ENCODE results near the gene APP. TPM values are rescaled to one million over a fixed set of nuclear protein-coding genes. Genes with fewer than 3 reads are reported as not detected.

APP gene
- total RNA-seq: 100 to 1,000 TPM; 324 to 434 (median 398) TPM
- 100 to 1,000 TPM; 106 to 186 TPM for polyA plus RNA-seq
- long read RNA-seq, donor 1, transcript APP-201 (18 exons, 3,467 nt): minor isoform, 6 of 49 reads
- long read RNA-seq, donor 1, transcript APP-204 (17 exons, 3,543 nt): major isoform, 7 of 49 reads
- long read RNA-seq, donor 1, partial matches to known transcripts: 8 of 49 reads
- long read RNA-seq, donor 1, other reads (novel, unspliced or antisense): 28 of 49 reads
- long read RNA-seq, donor 2, transcript APP-204 (17 exons, 3,543 nt): minor isoform, 5 of 81 reads
- long read RNA-seq, donor 2, transcript APP-201 (18 exons, 3,467 nt): major isoform, 14 of 81 reads
- long read RNA-seq, donor 2, partial matches to known transcripts: 6 of 81 reads
- long read RNA-seq, donor 2, other reads (novel, unspliced or antisense): 55 of 81 reads
- long read RNA-seq, donor 3, transcript APP-204 (17 exons, 3,543 nt): minor isoform, 6 of 25 reads
- long read RNA-seq, donor 3, transcript APP-201 (18 exons, 3,467 nt): major isoform, 9 of 25 reads
- long read RNA-seq, donor 3, partial matches to known transcripts: 7 of 25 reads
- long read RNA-seq, donor 3, other reads (novel, unspliced or antisense): 3 of 25 reads

DNA sequence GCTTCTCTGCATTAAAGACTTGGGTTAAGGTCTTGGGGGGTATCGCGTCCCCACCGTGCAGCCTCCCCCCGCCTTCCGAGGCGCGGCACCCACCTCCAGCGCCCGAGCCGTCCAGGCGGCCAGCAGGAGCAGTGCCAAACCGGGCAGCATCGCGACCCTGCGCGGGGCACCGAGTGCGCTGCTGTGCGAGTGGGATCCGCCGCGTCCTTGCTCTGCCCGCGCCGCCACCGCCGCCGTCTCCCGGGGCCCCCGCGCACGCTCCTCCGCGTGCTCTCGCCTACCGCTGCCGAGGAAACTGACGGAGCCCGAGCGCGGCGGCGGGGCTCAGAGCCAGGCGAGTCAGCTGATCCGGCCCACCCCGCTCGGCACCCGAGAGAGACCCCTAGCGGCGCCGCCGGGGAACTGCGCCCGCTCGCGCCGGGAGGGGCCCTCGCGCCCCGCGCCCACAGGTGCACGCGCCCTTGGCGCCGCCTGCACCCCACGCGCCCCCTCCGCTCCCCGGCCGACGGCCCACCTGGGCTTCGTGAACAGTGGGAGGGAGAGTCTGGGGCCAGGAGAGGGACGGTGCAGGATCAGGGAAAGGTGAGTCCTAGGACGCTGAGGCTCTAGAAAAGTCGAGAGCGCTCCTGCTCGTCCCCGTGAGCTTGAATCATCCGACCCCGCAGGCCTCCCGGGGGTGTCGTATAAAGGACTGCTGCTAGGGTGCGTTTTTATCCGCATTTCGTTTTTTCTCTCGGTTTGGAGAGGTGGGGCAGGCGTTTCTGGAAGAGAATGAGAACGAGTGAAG is at the start of gene APP:
APP (minus strand) TSS at position 300 of the 787 bp plus-strand sequence; CDS start at position 150, 150 bp downstream.
- peak within 1 kb of the TSS; percentile 76 to 97 (median 93) for H3K27ac ChIP-seq
- 0 to 1% methylated on average over 85 to 87 of the region's 88 CpGs for WGBS, 2 donors
- DNase-seq (peak; percentile 89 to 90), ATAC-seq (peak; percentile 75 to 92 (median 90))
- intact Hi-C loops (cut with DNase I): loop anchor here in 9 of 10 donors (2.0 to 10.0 kb wide), 9 partner anchors 273 to 547 kb away; no protein-coding TSS in a partner anchor
- peaks cover 0 to 48% (median 32%) of the 10 kb centered on the region in 9 donors for H3K4me1 ChIP-seq
- no peaks in the 10 kb centered on the region for H3K36me3 ChIP-seq
- H3K4me3 ChIP-seq: peak within 1 kb of the TSS; percentile 70 to 97 (median 88)
- H3K27me3 ChIP-seq: no peaks in the 10 kb centered on the region
- TF ChIP-seq, protein P1, sequence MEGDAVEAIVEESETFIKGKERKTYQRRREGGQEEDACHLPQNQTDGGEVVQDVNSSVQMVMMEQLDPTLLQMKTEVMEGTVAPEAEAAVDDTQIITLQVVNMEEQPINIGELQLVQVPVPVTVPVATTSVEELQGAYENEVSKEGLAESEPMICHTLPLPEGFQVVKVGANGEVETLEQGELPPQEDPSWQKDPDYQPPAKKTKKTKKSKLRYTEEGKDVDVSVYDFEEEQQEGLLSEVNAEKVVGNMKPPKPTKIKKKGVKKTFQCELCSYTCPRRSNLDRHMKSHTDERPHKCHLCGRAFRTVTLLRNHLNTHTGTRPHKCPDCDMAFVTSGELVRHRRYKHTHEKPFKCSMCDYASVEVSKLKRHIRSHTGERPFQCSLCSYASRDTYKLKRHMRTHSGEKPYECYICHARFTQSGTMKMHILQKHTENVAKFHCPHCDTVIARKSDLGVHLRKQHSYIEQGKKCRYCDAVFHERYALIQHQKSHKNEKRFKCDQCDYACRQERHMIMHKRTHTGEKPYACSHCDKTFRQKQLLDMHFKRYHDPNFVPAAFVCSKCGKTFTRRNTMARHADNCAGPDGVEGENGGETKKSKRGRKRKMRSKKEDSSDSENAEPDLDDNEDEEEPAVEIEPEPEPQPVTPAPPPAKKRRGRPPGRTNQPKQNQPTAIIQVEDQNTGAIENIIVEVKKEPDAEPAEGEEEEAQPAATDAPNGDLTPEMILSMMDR (IDR thresholded peaks at IDR 0.05): peak; percentile 83 to 100 (median 99)
- no peaks in the 10 kb centered on the region for H3K9me3 ChIP-seq

DNA sequence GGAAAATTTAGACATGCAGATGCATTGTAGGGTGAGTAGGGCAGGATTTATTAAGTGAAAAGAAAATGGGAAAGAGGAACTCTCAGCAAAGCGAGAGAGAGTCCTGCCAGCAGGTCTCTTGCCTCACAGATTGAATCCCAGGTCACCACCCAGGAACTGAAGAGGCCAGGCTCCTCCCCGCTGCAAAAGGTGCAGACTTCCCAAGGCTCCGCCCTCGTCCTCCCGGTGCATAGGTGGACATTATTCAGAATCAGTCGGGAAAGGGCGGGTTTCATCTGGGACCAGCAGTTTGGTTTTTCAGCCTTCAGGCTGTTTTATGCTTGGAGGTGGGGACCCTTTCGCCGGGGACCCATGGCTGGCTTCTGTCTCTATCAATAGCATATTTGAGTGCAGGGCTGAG is 41.6 kb upstream of the APP start:
- 86% methylated on average over 9 of the region's 9 CpGs for WGBS, 2 donors
- H3K27ac ChIP-seq: no peak overlapping the region

DNA sequence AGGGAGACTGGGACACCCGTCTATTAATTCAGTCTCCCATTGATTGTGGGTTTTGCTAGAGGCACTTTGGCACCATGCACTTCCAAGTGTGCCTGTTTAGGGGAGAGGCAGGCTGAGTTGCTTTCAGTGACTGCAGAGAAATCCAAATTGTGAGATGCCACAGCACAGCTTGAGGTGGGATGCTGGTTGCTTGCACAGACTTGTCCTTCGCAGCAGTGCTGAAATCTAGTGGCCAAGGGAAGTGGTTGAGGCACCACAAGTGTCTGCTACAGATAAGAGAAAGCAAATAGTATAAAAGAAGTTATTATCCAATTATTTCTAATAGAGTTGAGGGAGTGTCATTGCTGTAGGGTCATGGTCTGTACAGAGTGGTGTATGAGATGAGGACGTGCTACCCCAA is 40.0 kb upstream of the APP start:
- WGBS, 2 donors: 90 to 94% methylated on average over 3 of the region's 3 CpGs
- TF ChIP-seq, protein P1 (IDR thresholded peaks at IDR 0.05): no peak
- ATAC-seq: no peak
- no peaks in the 10 kb centered on the region for H3K9me3 ChIP-seq
- no peaks in the 10 kb centered on the region for H3K4me1 ChIP-seq
- intact Hi-C loops (cut with DNase I): loop anchor here in 1 of 10 donors (10.0 kb wide), 1 partner anchor 796 kb away; no protein-coding TSS in a partner anchor
- DNase-seq: no peak
- no peak overlapping the region for H3K4me3 ChIP-seq
- H3K27me3 ChIP-seq: no peaks in the 10 kb centered on the region
- H3K36me3 ChIP-seq: no peaks in the 10 kb centered on the region
- H3K27ac ChIP-seq: no peak overlapping the region

More for the DNA sequence above, 41.6 kb upstream of the APP start:
- no peaks in the 10 kb centered on the region for H3K9me3 ChIP-seq
- ATAC-seq: no peak
- no peaks in the 10 kb centered on the region for H3K36me3 ChIP-seq
- no peaks in the 10 kb centered on the region for H3K4me1 ChIP-seq
- intact Hi-C loops (cut with DNase I): loop anchor here in 1 of 10 donors (10.0 kb wide), 1 partner anchor 797 kb away; no protein-coding TSS in a partner anchor
- no peak overlapping the region for H3K4me3 ChIP-seq
- DNase-seq: no peak
- H3K27me3 ChIP-seq: no peaks in the 10 kb centered on the region
- TF ChIP-seq, protein P1 (IDR thresholded peaks at IDR 0.05): no peak

DNA sequence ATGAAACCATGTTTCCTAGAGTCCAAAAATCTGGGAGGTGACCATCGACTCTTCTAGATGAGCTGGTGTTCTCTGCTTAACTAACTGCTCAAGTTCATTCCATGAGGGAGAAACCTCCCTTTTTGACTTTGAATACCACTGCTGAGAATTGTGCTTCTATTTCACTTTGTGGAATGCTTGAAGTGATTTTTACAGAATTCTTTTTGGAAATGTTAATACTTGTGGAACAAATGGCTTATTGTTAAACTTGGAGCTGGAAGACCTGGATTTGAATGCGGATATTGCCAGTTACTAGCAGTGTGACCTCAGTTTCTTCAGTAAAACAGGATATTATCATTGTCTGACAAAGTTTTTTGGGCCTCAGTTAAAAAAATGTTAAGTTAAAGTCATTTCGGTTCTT is 36.5 kb upstream of the APP start:
- DNase-seq (no peak), ATAC-seq (no peak)
- Histone ChIP-seq H3K27me3 (no peaks in the 10 kb centered on the region), H3K4me3 (no peak overlapping the region), H3K4me1 (no peaks in the 10 kb centered on the region), H3K36me3 (no peaks in the 10 kb centered on the region), H3K9me3 (peaks cover 0 to 11% (median 0%) of the 10 kb centered on the region in 11 donors), H3K27ac (no peak overlapping the region)
- TF ChIP-seq, protein P1 (IDR thresholded peaks at IDR 0.05): no peak
- WGBS, 2 donors: 80 to 83% methylated on average over 3 of the region's 3 CpGs
- intact Hi-C loops (cut with DNase I): no loop called here
